Testis (tissue), 3 donors: ENCODE results near the gene NNAT. TPM values are rescaled to one million over a fixed set of nuclear protein-coding genes. Genes with fewer than 3 reads are reported as not detected.

ENCODE experiments used
- DNase-seq: peaks from one replicate; pipeline ENCODE4 v3.0.0-alpha.2; 2019
- H3K27ac ChIP-seq, 2 donors: fragments of 200-600 bp; sonication (generic); one replicate each; pipeline ENCODE4 v1.5.1; 2019
- H3K27me3 ChIP-seq: fragments of 200-600 bp; sonication (generic); one replicate; pipeline ENCODE4 v1.5.1; 2019
- H3K36me3 ChIP-seq: fragments of 200-600 bp; sonication (generic); one replicate; pipeline ENCODE4 v1.5.1; 2017; ENCODE audit warnings: low read depth; ENCODE audit errors: missing control alignments
- H3K4me1 ChIP-seq: fragments of 200-600 bp; sonication (generic); one replicate; pipeline ENCODE4 v1.5.1; 2019
- H3K4me3 ChIP-seq, 2 donors: fragments of 200-600 bp; sonication (generic); one replicate each; pipeline ENCODE4 v1.5.1; 2017 to 2019
- H3K9me3 ChIP-seq: fragments of 200-600 bp; sonication (generic); one replicate; pipeline ENCODE4 v1.5.1; 2017
- CTCF ChIP-seq, 3 experiments: fragments of 450-650 bp in 2 of 3; fragments of 200-600 bp in 1 of 3; sonication (generic) in 1 of 3; IDR thresholded peaks; one replicate each; pipeline ENCODE4 v1.5.1; 2016 to 2019; ENCODE audit warnings: antibody characterized with exemption in 3 of 3, mild to moderate bottlenecking in 2 of 3, moderate library complexity in 1 of 3
- POLR2A ChIP-seq: fragments of 450-650 bp; IDR thresholded peaks from one replicate; pipeline ENCODE4 v1.6.1; 2017; ENCODE audit warnings: antibody characterized with exemption, mild to moderate bottlenecking, moderate library complexity
- WGBS, 2 donors: methylation state at CpG; one replicate each; pipeline ENCODE4 v1.1.5; 2018; 5-methylcytosine and 5-hydroxymethylcytosine counted together
- intact Hi-C: fragments of 100-400 bp; cut with DNase I; formaldehyde crosslinking; loops from one replicate; pipeline ENCODE4 v1.15.1; 2023; ENCODE audit warnings: low total_unique reads
- polyA plus RNA-seq: library from polyadenylated mRNA; stranded (reverse); fragments of 350-450 nt; fragmentation: Illumina TruSeq; extraction: RNeasy Lipid Tissue Mini Kit (QIAGEN cat#74804); gene quantifications from one replicate; pipeline ENCODE4 v1.2.3, GENCODE V29; 2014; ENCODE audit warnings: low read depth, low replicate concordance; ENCODE audit not compliant: insufficient read depth
- total RNA-seq, 2 donors: library from RNA; depleted of rRNA; stranded (reverse); fragments of >200 nt; gene quantifications; one replicate each; pipeline ENCODE4 v1.2.3, GENCODE V29; 2016

NNAT gene
- total and polyA plus RNA-seq, 3 donors from 2014 or later: 6.1 to 8.7 (median 6.2) TPM

- Histone ChIP-seq H3K36me3 (no peaks in the 10 kb centered on the region), H3K9me3 (no peaks in the 10 kb centered on the region), H3K27ac (no peak overlapping the region), H3K4me1 (peaks cover 20% of the 10 kb centered on the region), H3K27me3 (no peaks in the 10 kb centered on the region), H3K4me3 (no peak overlapping the region)
- WGBS, 2 donors: 59 to 61% methylated on average over 8 of the region's 8 CpGs
- TF ChIP-seq POLR2A (no peak), CTCF (IDR thresholded peaks at IDR 0.05) (peak in 1 of 3 experiments; percentile 16)
- intact Hi-C loops: loop anchor here (5.0 to 10.0 kb wide), 2 partner anchors 125 to 247 kb away; no protein-coding TSS in a partner anchor
- peak; percentile 14 for DNase-seq
Observed at GRCh38 chr20:37529214-37529967, 8.3 kb downstream of the NNAT start.

- DNase-seq: peak; percentile 2
- H3K27ac ChIP-seq: no peak overlapping the region
- H3K4me3 ChIP-seq: no peak overlapping the region
- intact Hi-C loops: loop anchor here (5.0 to 10.0 kb wide), 2 partner anchors 125 to 248 kb away; no protein-coding TSS in a partner anchor
- no peaks in the 10 kb centered on the region for H3K9me3 ChIP-seq
- WGBS, 2 donors: 87 to 88% methylated on average over 10 of the region's 10 CpGs
- H3K4me1 ChIP-seq: peaks cover 20% of the 10 kb centered on the region
- H3K27me3 ChIP-seq: no peaks in the 10 kb centered on the region
- H3K36me3 ChIP-seq: no peaks in the 10 kb centered on the region
- TF ChIP-seq CTCF (IDR thresholded peaks at IDR 0.05): no peak
- TF ChIP-seq POLR2A: no peak
Observed at GRCh38 chr20:37529968-37530600, 9.0 kb downstream of the NNAT start.

- peak; percentile 0 for DNase-seq
- Histone ChIP-seq H3K36me3 (no peaks in the 10 kb centered on the region), H3K4me1 (peaks cover 17% of the 10 kb centered on the region), H3K9me3 (no peaks in the 10 kb centered on the region), H3K27ac (no peak overlapping the region), H3K4me3 (no peak overlapping the region), H3K27me3 (no peaks in the 10 kb centered on the region)
- no peak for TF ChIP-seq CTCF (IDR thresholded peaks at IDR 0.05)
- TF ChIP-seq POLR2A: no peak
- 80 to 87% methylated on average over 2 of the region's 2 CpGs for WGBS, 2 donors
- intact Hi-C loops: no loop called here
Observed at GRCh38 chr20:37530696-37531095, 9.6 kb downstream of the NNAT start.

- no peaks in the 10 kb centered on the region for H3K9me3 ChIP-seq
- H3K4me3 ChIP-seq: no peak overlapping the region
- DNase-seq: peak; percentile 2
- H3K36me3 ChIP-seq: no peaks in the 10 kb centered on the region
- intact Hi-C loops: no loop called here
- H3K27ac ChIP-seq: no peak overlapping the region
- H3K4me1 ChIP-seq: peaks cover 6% of the 10 kb centered on the region
- 83 to 89% methylated on average over 3 of the region's 3 CpGs for WGBS, 2 donors
- no peaks in the 10 kb centered on the region for H3K27me3 ChIP-seq
- TF ChIP-seq POLR2A (no peak), CTCF (IDR thresholded peaks at IDR 0.05) (no peak)
Observed at GRCh38 chr20:37531856-37532255, 10.8 kb downstream of the NNAT start.
